NCI-H1105 (cell line): ENCODE results near the gene PDPR.
"Not testable (repeated sequence)": the region's sequence is repeated elsewhere in the genome, so short reads cannot be mapped to it uniquely, and the experiment has no call there.

Source experiments
- DNase-seq: peaks from one replicate; lab custom pipeline; 2025; lab: John Stamatoyannopoulos, UW

The PDPR gene

DNA sequence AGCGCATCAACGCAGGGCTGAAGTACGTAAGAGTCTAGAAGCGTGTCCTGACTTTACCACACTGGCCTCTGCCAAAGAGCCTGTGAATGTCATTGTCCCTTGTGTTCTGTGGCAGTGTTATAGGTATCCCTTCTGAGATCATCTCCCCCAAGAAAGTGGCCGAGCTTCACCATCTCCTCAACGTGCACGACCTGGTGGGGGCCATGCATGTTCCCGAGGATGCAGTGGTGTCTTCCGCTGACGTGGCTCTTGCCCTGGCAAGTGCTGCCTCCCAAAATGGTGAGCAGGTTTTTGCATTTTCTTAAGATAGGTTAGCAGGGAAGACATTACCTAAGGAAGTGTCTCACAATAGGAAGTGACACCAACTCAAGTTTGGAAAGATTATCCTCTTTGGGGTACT is 14.7 kb downstream of the PDPR start:
- DNase-seq: not testable (repeated sequence)

DNA sequence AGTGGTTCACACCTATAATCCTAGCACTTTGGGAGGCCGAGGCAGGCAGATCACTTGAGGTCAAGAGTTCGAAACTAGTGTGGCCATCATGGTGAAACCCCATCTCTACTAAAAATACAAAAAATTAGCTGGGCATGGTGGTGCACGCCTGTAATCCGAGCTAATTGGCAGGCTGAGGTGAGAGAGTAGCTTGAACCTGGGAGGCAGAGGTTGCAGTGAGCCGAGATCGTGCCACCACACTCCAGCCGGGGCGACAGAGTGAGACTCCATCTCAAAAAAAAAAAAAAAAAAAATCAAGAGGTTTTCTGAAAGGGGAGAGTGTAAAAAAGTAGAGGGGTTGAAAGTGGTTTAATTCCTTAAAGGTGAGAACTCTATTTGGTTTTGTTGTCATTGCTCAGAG is 21.7 kb downstream of the PDPR start:
- not testable (repeated sequence) for DNase-seq

DNA sequence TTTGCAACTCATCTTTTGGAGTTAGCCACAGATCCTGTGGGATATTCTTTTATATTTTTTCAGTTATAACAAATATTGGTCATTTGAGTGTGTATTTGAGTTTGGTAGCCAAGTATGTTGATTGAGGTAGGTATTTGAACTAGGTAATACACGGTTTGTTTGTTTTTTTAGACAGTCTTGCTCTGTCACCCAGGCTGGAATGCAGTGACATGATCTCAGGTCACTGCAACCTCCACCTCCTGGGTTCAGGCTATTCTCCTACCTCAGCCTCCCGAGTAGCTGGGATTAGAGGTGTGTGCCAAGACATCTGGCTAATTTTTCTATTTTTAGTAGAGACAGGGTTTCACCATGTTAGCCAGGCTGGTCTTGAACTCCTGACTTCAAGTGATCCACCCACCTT is 22.5 kb downstream of the PDPR start:
- DNase-seq: not testable (repeated sequence)

DNA sequence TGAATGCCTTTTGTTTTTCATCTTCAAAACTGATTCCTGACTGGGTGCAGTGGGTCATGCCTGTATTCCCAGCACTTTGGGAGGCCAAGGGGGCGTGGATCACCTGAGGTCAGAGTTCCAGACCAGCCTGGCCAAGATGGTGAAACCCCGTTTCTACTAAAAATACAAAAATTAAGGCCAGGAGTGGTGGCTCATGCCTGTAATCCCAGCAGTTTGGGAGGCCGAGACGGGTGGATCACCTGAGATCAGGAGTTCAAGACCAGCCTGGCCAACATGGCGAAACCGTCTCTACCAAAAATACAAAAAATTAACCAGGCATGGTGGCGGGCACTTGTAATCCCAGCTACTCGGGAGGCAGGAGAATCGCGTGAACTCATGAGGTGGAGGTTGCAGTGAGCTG is 28.6 kb downstream of the PDPR start:
- not testable (repeated sequence) for DNase-seq

DNA sequence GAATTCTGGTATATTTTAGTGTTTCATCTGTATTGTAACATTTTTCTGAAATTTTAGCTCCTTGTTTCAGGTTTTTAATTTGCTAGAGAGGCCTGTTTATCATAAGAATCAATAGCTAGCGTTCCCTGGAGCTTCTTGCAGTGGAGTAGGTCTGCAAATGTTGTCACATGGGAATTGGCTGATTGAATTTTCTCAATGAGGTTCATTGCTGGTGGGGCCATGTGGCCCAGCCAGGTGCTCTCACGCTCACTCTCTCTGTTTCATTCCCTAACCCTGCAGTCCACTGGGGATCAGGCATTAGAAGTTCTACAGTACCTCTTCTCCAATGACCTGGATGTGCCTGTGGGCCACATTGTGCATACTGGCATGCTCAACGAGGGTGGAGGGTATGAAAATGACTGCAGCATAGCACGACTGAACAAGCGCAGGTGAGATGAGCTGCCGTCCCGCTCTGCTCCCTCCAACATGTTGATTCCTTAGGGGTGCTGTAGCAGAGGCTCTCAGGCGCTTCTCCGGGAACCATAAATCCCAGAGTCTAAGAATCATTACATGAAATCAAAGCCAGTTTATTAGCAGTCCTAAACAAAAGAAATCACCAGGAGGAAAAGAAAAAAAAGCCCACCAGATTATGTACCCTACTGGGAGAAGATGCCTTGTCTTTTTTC is 29.2 kb downstream of the PDPR start:
- DNase-seq: not testable (repeated sequence)

DNA sequence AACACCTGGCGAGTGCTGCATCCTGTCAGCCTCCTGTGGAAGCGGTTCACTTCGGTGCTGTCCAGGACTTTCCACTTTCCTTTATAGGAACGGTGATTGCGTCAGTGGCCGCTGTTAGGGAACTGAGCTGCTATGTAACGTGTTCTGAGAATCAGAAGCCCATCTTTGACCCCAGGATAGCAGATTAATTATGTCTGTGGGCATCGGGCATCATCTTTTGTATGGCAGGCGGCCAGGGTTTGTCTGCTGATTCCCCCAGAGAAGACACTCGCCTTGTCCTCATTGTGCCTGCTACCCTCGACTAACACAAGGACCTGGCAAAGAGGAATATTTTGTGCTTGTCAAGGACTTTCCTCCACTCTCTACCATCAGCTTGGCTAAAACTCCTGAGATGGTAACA is 33.7 kb downstream of the PDPR start:
- not testable (repeated sequence) for DNase-seq

DNA sequence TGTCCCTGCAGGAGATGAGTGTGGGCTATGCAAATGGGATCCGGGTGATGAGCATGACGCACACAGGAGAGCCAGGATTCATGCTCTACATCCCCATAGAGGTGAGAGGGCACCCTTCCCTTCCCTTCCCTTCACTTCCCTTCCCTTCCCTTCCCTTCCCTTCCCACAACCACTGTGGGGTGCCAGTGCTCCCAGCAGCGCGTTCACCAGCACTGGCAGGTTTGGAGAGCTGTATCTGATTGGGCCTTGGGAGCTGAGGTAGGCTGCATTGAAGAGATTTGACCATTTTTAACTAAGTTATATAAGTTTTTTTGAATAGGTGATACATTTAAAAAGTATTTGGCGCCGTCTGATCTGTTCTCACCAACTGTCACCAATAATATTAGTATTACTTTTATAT is 34.3 kb downstream of the PDPR start:
- not testable (repeated sequence) for DNase-seq

DNA sequence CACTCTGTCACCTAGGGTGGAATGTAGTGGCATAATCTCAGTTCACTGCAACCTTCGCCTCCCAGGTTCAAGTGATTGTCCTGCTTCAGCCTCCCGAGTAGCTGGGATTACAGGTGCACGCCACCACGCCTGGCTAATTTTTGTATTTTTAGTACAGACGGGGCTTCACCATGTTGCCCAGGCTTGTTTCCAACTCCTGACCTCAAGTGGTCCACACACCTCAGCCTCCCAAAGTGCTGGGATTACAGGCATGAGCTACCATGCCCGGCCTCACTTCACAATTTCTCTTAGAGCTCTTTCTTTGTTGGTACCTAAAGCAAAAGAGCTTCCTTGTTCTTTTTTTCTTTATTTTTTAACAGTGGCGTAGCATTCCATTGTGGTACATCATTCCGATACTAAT is 35.2 kb downstream of the PDPR start:
- DNase-seq: not testable (repeated sequence)

DNA sequence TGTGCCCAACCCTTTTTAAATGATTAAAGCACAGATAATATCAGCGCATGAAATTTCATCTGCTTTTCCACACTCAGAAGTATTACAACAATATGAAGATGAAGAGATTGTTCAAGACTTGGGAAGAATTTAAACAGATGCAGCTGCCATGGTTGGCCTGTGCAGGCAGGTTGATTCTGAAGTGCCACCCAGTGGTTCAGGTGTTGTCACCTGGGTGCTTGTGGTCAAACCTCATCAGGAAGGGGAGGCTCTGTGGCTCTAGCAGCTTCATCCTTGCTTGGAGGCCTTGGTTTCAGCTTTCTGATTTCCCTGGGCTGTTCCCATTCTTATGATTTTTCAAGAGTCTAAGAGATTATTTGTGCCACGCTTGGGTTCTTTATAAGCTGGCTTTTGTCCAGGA is 37.3 kb downstream of the PDPR start:
- DNase-seq: no peak

DNA sequence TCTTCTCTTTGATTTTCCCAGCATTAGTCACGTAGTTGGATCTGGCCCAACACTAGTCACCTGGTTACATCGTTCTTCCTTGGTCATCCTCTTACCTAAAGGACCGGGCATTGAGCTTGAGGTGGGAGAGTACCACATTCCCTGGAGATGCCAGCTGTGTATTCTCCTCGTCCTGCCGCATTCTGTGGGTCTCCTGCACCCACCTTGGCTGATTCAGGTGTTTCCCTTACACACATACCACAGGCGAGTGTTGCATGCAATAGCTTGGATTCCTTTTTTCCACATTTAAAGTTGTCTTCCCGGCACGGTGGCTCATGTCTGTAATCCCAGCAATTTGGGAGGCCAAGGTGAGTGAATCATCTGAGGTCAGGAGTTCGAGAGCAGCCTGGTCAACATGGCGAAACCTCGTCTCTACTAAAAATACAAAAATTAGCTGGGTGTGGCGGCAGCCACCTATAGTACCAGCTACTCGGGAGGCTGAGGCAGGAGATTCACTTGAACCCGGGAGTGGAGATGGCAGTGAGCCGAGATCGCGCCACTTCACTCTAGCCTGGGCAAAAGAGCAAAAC is 37.9 kb downstream of the PDPR start:
- DNase-seq: no peak

DNA sequence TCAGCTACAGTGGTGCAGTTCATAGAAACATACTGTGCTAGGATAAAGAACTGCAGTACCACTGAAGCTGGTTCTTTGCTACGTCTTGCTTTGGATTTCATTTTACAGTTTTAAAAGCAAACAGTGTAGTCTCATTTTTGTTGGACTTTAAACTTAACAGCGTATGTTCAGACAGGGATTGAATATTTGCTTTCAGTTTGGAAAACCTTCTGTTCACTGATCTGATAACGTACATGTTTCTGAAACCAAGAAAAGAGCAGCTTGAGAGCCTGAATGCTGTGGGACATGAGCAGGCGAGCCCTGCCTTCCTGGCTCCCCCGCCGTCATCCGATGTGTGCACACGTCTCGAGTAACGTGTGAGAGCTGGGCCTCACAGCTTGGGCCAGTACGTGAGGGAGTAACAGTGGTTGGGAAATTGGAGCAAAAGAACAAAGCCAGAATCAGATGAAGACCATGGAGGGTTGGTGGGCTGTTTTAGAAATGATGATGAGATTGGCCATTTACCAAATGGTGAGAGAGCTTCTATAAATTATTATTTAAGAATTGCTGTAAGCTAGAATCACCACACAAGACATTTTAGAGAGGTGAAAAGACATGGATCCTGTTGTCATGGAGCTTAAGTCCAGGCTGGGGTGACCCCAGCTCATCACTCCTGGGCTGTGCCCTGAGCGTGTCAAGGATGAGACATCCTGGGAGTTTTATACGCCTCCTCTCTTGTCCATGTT is 38.6 kb downstream of the PDPR start:
- DNase-seq: no peak

DNA sequence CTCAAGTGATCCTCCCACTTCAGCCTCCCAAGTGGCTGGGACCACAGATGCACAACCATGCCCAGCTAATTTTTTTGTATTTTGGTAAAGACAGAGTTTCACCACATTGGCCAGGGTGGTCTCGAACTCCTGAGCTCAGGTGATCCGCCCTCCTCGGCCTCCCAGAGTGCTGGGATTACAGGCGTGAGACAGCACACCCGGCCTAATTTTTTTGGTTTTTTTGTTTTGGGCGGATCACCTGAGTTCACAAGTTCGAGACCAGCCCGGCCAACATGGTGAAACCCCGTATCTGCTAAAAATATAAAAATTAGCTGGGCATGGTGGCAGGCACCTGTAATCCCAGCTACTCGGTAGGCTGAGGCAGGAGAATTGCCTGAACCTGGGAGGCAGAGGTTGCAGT is 40.6 kb downstream of the PDPR start:
- not testable (repeated sequence) for DNase-seq

DNA sequence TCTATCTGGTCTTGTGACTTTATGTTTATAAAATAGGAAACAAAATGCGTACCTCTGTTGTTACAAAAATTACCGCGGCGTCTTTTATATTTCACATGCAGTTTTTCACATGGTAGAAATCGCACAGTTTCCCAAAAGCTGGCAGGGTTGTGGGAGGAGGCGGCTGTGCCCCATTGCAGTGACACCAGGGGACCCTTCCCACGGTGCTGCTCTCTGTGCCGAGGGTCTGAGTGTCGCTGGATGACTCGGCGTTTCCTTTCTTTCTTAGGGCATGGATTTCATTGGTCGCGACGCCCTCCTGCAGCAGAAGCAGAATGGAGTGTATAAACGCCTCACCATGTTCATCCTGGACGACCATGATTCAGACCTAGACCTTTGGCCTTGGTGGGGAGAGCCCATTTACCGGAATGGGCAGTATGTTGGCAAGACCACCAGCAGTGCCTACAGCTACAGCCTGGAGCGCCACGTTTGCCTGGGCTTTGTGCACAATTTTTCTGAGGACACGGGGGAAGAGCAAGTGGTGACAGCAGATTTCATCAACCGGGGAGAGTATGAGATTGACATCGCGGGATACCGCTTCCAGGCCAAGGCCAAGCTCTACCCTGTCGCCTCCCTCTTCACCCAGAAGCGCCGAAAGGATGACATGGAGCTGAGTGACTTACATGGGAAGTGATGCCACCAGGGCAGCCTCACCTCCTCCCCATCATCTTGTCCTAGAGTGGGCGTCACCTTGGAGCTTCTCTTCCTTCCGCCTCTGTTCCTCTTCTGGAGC is 42.3 kb downstream of the PDPR start:
- DNase-seq: no peak

DNA sequence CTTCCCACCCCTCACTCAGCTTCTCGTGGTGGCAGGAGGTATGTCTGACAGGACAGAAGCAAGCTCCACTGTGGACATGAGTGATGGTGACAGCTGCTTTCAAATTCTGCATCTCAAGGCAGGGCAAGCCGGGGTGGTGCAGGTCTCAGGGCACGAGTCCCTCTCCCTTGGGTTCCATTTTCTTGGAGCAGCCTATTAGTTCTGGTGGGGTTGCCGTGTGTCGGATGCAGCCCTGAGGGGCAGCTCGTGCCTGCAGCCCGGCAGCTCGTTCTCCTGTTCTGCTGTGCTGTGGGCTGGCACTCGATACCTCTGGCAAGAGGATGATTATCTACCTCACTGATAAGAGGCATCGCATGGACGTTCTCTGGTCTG is 43.0 kb downstream of the PDPR start:
- no peak for DNase-seq

DNA sequence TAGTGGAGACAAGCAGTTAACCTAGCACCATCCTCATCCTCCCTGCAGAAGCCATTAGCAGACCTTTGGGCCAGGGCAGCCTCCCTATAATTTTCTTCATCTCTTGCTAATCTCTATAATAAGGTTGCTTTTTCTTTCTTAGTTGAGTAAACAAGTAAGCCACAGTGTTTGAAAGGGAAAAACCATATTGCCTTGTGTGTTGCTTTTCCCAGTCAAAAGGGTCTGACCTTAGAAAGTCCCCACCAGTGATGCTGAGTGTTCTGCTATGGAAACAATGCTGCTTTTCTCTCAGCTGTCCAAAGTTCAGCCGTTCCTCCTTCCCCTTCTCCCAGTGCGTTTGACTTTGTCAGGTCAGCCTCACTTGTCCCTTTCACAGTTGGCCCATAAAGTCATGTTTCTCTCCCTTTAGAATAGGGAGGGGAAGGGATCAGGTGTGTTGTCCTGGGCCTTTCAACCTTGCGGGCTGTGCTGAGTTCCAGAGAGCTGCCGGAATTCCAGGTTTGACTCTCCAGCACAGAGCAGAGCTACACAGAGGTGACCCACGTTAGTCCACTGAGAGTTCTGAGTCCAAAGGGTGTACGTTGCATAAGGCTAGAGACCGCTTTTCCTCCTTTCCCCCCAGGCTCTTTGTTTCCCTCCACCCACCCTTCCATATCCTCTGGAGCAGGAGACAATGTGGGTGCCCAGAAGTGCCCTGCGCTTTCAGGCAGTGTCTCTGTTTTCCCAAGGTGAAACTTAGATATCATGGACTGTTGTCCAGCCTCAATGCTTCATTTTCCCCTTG is 43.5 kb downstream of the PDPR start:
- DNase-seq: no peak

DNA sequence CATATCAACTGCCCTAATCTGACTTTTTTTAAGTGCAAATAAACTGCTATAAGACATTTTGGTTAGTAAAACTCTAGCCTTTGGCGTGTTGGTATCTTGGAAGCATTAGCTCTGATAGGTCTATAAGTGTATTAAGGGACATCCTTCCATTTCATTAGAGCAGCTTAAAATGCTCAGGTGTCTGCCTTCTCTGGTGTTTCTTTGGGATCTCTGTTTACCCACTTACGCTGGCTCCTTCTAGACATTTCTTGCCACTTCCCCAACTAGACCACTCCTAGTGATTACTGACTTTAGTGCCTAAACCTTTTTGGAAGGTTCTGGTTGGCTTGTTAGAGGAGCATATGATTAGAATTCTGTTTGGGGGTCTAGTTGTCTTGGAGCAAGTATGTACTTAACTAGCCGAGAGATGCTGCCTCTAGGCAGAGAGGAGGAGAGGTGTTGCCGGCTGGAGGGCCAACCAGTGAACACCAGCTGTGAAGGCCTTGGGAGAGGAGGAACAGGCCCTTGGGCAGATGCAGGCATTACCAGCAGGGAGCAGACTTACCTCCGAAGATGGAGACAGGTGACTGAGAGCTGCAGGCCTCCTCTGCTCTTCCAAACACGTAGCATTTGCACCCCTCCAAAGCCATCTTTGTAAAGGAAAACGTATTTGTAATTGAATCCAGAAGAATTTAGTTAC is 44.3 kb downstream of the PDPR start:
- no peak for DNase-seq

DNA sequence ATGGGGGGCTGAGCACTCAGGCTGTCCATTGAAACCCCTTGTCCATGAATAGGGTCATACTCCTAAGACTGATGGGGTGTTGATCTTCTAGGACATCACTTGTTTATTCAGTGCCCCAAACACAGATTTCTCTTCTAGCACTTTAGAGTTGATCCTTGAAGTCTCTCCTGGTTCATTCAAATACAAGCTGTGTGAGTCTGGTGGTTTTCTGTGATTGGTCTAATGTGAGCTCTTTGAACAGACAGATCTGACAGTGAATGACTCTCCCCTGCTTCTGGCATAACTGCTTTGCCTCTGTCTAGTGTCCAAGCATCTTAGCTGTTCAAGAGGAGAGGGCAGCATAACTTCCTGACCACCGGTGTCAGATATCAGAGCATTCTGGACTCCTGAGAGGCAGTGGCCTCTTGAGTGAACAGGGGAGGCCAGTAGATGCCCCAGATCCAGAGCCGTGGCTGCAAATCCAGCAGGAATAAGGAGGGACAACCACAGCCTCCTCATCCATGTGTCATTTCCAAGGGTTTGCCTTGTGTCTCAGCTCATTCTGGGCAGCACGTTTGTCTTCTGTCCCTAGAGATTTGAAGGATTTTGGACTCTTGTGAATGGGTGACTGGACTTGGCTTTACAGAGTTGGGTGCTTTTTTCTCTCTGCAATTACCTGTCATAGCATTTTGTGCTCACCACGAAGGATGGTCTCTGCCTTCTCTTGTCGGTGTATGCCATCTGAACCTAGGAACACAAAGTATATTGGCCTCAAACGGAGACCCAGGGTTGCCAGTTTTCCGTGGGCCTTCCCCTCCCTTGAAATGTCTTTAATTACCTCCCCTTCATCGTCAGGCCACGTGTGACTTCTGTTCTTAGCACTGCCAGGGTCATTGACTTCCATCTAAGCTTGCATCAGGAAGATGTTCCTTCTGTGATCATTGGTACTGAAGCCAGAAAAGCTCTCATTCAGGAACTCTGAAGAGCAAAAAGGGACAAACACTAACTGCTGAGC is 45.5 kb downstream of the PDPR start:
- DNase-seq: no peak

DNA sequence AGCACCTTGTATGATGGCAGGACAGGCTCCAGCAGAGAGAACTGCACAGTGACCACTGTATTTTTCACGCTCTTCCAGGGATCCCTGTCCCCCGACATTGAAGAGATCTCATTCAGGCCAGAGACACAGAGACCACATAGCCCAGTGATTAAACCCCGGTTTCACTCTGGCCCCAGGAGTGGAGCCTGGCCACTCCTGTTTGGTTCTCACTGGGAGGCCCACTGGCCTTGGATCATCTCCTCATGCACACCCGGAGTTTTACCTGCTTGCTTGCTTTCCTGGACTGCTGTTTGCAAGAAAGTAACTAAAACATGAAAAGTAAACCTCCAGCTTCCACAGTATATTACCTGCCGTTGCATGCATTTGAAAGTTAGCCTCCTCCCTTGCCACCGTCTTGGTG is 46.3 kb downstream of the PDPR start:
- no peak for DNase-seq

DNA sequence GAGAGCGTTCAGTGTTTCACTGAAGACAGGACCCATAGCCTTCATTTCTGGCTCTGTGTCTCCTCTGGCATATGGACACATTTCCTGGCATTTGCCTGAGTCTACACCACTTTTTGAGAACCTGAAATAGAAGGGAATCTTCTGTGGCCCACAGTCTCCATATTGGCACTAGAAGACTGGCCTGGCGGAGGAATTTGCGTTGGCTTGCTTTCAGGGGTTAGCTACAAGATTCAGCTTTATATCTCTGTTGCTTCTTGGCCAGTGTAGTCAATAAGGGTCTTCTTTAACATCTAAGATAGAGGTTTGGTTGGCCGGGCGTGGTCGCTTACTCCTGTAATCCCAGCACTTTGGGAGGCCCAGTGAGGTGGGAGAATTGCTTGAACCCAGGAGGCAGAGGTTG is 46.7 kb downstream of the PDPR start:
- DNase-seq: no peak

DNA sequence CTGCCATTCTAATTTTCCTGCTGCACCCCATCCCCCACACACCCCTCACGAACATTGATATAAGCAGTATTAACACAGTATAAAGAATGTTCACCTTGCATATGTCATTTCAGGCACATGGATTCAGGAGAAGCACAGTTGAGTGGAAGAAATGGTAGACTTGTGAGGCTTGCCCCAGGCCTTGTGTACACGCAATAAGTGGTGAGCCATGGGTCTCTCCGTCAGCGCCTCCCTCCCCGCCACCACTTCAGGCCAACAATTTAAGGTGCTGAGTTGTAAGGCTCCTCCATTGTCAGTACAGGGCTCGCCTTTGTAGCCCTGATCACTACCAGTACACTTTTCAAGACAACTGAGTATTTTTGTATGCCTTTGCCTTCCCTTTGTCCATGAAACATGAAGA is 47.2 kb downstream of the PDPR start:
- DNase-seq: no peak
